Psoas muscle (tissue), 8 donors: Measurements from ENCODE around the gene SMIM21. TPM values are rescaled to one million over a fixed set of nuclear protein-coding genes. Genes with fewer than 3 reads are reported as not detected.

Experiments
- ATAC-seq, 4 donors: fragments of 200-7000 bp; cut with Tn5 transposase; one replicate each; pipeline ENCODE4 v1.9.1; 2020; ENCODE audit warnings: moderate library complexity in 3 of 4, mild to moderate bottlenecking in 2 of 4
- DNase-seq, 2 donors: peaks; one replicate each; pipeline ENCODE4 v3.0.0-alpha.2; 2020
- H3K27ac ChIP-seq: fragments of 200-600 bp; one replicate; pipeline ENCODE4 v1.8.0; 2022
- H3K27me3 ChIP-seq, 3 donors: fragments of 200-600 bp in 1 of 3; one replicate each; pipeline versions ENCODE4 v1.6.1 to v1.8.0; 2013 to 2022; ENCODE audit warnings: low read length in 2 of 3, mild to moderate bottlenecking in 2 of 3, moderate library complexity in 1 of 3; ENCODE audit not compliant: insufficient read depth in 3 of 3
- H3K36me3 ChIP-seq, 2 donors: fragments of 200-600 bp in 1 of 2; one replicate each; pipeline versions ENCODE4 v1.6.1 to v1.8.0; 2013 to 2022; ENCODE audit warnings: low read depth in 1 of 2, mild to moderate bottlenecking in 1 of 2, moderate library complexity in 1 of 2; ENCODE audit not compliant: insufficient read depth in 1 of 2
- H3K4me1 ChIP-seq: fragments of 200-600 bp; one replicate; pipeline ENCODE4 v1.8.0; 2022
- H3K4me3 ChIP-seq: fragments of 200-600 bp; one replicate; pipeline ENCODE4 v1.8.0; 2022; ENCODE audit warnings: mild to moderate bottlenecking
- H3K9me3 ChIP-seq: fragments of 200-600 bp; one replicate; pipeline ENCODE4 v1.8.0; 2022
- WGBS, 3 donors: extraction: QIAGEN DNeasy Blood & Tissue Kit; methylation state at CpG; one replicate each; pipeline versions ENCODE4 v1.1.6 to v1.1.7; 2013; 5-methylcytosine and 5-hydroxymethylcytosine counted together
- intact Hi-C, 2 donors: fragments of 100-400 bp; cut with DNase I; formaldehyde crosslinking; loops; one replicate each; pipeline versions ENCODE4 v1.11.0 to v1.14.2; 2022
- polyA plus RNA-seq, 3 donors: library from polyadenylated mRNA; stranded (reverse); fragments of 200-250 nt; gene quantifications; one replicate each; pipeline ENCODE4 v1.2.3, GENCODE V29; 2013
- total RNA-seq, 4 donors: library from RNA; stranded (reverse); fragmentation: NEBNext Ultra II Directional in 2 of 4; extraction: Animal tissue kit (Norgen Biotek cat#: 25700) in 2 of 4; gene quantifications; one replicate each; pipeline versions ENCODE4 v1.2.1 to v1.2.4, GENCODE V29; 2021 to 2023
- TF ChIP-seq, protein P1 (sequence below): fragments of 200-600 bp; IDR thresholded peaks from one replicate; pipeline ENCODE4 v1.8.0; 2022; ENCODE audit warnings: antibody characterized with exemption
- donor health status: healthy with polysubstance abuse.
- donor health status: DM: no; HTN: no; CAD: no; lungs with moderate emphysema.
- donor health status: Bipolar disorder and iron deficiency.
- donor health status: healthy.
- donor health status: DM: yes; HTN: yes; CAD: no.
- donor health status: DM: no; HTN: no; CAD: no.
- donor health status: DM: no; HTN: no; CAD: no.
- donor health status: DM: yes; HTN: yes; CAD: no.

The SMIM21 gene
- total and polyA plus RNA-seq, 7 donors = not detected

DNA sequence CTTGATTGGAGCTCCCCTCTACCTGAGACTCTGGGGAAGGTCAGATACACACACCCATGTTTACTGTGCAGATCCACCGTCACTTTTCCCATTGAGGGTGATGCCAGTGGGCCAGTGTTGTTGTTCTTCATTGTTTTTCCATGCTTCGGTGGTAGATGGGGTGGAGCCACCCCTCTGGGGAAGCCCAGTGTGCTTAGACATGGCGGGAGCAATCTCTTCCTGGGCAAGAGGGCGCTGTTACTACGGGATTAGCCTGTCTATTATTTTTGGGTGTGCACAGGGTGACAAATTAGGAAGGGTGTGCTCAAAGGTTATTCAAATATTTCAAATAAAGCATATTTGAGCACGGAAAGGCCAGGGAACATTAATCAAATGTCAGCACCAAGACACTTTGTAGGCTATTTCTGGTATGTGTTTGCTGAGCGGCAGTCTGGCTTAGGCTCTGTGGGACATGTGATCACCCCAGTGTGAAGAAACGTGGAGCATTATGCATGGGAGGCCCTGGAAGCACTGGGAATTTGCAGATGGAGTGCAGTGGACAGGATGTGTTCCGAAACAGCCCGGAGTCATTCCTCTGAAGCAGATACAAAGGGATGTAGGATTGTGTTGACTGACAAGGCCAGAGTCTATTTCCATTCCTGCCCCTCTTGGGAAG lies 34.8 kb upstream of the SMIM21 start:
- Histone ChIP-seq H3K27ac (no peak overlapping the region), H3K36me3 (no peaks in the 10 kb centered on the region), H3K4me3 (no peak overlapping the region), H3K9me3 (no peaks in the 10 kb centered on the region), H3K27me3 (no peaks in the 10 kb centered on the region), H3K4me1 (no peaks in the 10 kb centered on the region)
- DNase-seq (no peak), ATAC-seq (no peak)
- TF ChIP-seq, protein P1, sequence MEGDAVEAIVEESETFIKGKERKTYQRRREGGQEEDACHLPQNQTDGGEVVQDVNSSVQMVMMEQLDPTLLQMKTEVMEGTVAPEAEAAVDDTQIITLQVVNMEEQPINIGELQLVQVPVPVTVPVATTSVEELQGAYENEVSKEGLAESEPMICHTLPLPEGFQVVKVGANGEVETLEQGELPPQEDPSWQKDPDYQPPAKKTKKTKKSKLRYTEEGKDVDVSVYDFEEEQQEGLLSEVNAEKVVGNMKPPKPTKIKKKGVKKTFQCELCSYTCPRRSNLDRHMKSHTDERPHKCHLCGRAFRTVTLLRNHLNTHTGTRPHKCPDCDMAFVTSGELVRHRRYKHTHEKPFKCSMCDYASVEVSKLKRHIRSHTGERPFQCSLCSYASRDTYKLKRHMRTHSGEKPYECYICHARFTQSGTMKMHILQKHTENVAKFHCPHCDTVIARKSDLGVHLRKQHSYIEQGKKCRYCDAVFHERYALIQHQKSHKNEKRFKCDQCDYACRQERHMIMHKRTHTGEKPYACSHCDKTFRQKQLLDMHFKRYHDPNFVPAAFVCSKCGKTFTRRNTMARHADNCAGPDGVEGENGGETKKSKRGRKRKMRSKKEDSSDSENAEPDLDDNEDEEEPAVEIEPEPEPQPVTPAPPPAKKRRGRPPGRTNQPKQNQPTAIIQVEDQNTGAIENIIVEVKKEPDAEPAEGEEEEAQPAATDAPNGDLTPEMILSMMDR = no peak
- intact Hi-C loops = no loop called here
- 61 to 76% (median 71%) methylated on average over 10 of the region's 10 CpGs for WGBS, 3 donors

GRCh38 chr18:75456199-75456631 lies 28.7 kb upstream of the SMIM21 start:
- H3K9me3 ChIP-seq = no peaks in the 10 kb centered on the region
- ATAC-seq (no peak), DNase-seq (no peak)
- H3K36me3 ChIP-seq = no peaks in the 10 kb centered on the region
- TF ChIP-seq, protein P1 = no peak
- intact Hi-C loops = no loop called here
- WGBS, 3 donors = 69 to 72% (median 71%) methylated on average over 19 of the region's 19 CpGs
- H3K4me1 ChIP-seq = no peaks in the 10 kb centered on the region
- H3K4me3 ChIP-seq = peak overlapping the region; percentile 61
- peaks cover 0 to 14% (median 9%) of the 10 kb centered on the region in 3 donors for H3K27me3 ChIP-seq
- H3K27ac ChIP-seq = no peak overlapping the region

- H3K9me3 ChIP-seq = no peaks in the 10 kb centered on the region
- H3K27me3 ChIP-seq = peaks cover 0 to 14% (median 9%) of the 10 kb centered on the region in 3 donors
- ATAC-seq (peak in 1 of 4 donors; percentile 31), DNase-seq (peak; percentile 21 to 56)
- 26 to 35% (median 31%) methylated on average over 75 to 84 of the region's 84 CpGs for WGBS, 3 donors
- H3K4me3 ChIP-seq = peak overlapping the region; percentile 61
- TF ChIP-seq, protein P1 = no peak
- H3K4me1 ChIP-seq = no peaks in the 10 kb centered on the region
- intact Hi-C loops = no loop called here
- no peak overlapping the region for H3K27ac ChIP-seq
- no peaks in the 10 kb centered on the region for H3K36me3 ChIP-seq
Observed at GRCh38 chr18:75455249-75456198, 28.0 kb upstream of the SMIM21 start.

DNA sequence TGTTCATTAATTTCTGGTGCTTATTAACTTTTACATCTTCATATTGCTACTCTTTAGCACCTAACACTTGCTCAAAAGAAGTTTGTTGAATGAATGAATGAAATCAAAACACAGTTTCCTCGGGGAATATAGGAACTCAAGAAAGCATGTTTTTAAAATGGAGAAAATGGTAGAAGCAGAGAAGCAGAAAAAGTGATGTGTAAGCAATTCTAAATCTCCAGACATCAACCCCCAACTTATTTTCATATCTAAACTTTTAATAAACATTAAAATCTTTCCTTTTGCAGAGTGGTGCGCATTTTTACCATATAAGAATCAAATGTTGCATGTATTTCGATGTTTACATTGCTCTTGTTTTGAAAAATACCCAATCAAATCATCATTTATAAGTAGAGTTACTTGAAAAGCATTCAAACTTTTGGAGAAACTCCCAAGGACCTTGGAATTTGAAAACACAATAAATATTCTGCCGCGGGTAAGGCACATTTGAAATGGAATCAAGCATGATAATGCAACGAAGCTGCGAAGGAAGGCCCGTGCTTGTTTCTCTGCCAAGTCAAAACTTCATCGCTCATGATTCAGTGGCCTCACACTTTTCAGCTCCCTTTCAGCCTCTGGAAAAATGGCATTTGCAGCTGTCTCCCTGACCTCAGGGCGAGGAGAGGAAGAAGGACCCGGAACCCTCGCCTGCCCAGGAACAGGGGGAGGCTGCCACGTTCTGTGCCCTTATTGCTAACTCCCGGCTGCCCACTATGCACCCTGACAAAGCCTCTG lies 26.7 kb upstream of the SMIM21 start:
- Histone ChIP-seq H3K27ac (no peak overlapping the region), H3K9me3 (no peaks in the 10 kb centered on the region), H3K4me1 (no peaks in the 10 kb centered on the region), H3K4me3 (no peak overlapping the region), H3K36me3 (no peaks in the 10 kb centered on the region), H3K27me3 (peaks cover 0 to 14% (median 9%) of the 10 kb centered on the region in 3 donors)
- TF ChIP-seq, protein P1 = no peak
- intact Hi-C loops = no loop called here
- ATAC-seq = no peak
- no peak for DNase-seq
- 44 to 53% (median 46%) methylated on average over 14 of the region's 14 CpGs for WGBS, 3 donors
